IMR-90 (cell line): ENCODE data around the gene GNAZ. TPM values are rescaled to one million over a fixed set of nuclear protein-coding genes. Genes with fewer than 3 reads are reported as not detected.

Experiments
- ATAC-seq: fragments of 200-7000 bp; cut with Tn5 transposase; 2 replicates; pipeline ENCODE4 v1.9.1; 2020; ENCODE audit warnings: low read depth, mild to moderate bottlenecking, moderate library complexity
- BruUV-seq: library from RNA; stranded (reverse); fragments of 400-500 nt; replicated peaks from 2 replicates; lab custom pipeline; 2021; lab: Mats Ljungman, UMichigan
- CTCF ChIA-PET: fragments of 300-600 bp; formaldehyde crosslinking; extraction: SDS; loops from one replicate; lab custom pipeline; 2021; ENCODE audit warnings: antibody characterized with exemption; lab: Yijun Ruan, JAX
- POLR2A ChIA-PET: fragments of 300-600 bp; sonication (Branson Sonifier 250); formaldehyde crosslinking; loops from one replicate; lab custom pipeline; 2022; ENCODE audit warnings: antibody characterized with exemption; ENCODE audit not compliant: unreplicated experiment; lab: Charles Lee
- DNase-seq: peaks from one replicate; pipeline ENCODE4 v3.0.0; 2013
- H2AFZ ChIP-seq: replicated peaks from 2 replicates; pipeline ENCODE3; 2013; ENCODE audit warnings: low read length, mild to moderate bottlenecking; ENCODE audit not compliant: poor library complexity
- H2AK5ac ChIP-seq: 2 replicates; pipeline ENCODE4 v1.6.1; 2013; ENCODE audit warnings: low read depth, low read length, inconsistent platforms
- H2AK9ac ChIP-seq: replicated peaks from 2 replicates; pipeline ENCODE3; 2013; ENCODE audit warnings: mild to moderate bottlenecking, low read depth, low read length, moderate library complexity; ENCODE audit not compliant: poor library complexity
- H2BK120ac ChIP-seq: 2 replicates; pipeline ENCODE4 v1.6.1; 2013; ENCODE audit warnings: low read depth, low read length, inconsistent platforms
- H2BK15ac ChIP-seq: 3 replicates; pipeline ENCODE4 v1.6.1; 2013; ENCODE audit warnings: low read depth, low read length, inconsistent platforms
- H2BK20ac ChIP-seq: 2 replicates; pipeline ENCODE4 v1.6.1; 2013; ENCODE audit warnings: low read depth, mild to moderate bottlenecking, inconsistent platforms, low read length, moderate library complexity
- H2BK5ac ChIP-seq: 2 replicates; pipeline ENCODE4 v1.6.1; 2013; ENCODE audit warnings: mild to moderate bottlenecking, low read depth, low read length, inconsistent platforms; ENCODE audit not compliant: poor library complexity, severe bottlenecking
- H3K14ac ChIP-seq: replicated peaks from 2 replicates; pipeline ENCODE4 v1.6.1; 2013; ENCODE audit warnings: low read depth, low read length, inconsistent platforms
- H3K18ac ChIP-seq: 2 replicates; pipeline ENCODE4 v1.6.1; 2013; ENCODE audit warnings: low read depth, low read length, control low read depth
- H3K23ac ChIP-seq: 2 replicates; pipeline ENCODE4 v1.6.1; 2013; ENCODE audit warnings: low read depth, low read length, inconsistent platforms
- H3K27ac ChIP-seq: 2 replicates; pipeline ENCODE4 v1.5.1; 2013; ENCODE audit warnings: mild to moderate bottlenecking, control low read depth, low read length; ENCODE audit not compliant: insufficient read depth
- H3K27me3 ChIP-seq: 2 replicates; pipeline ENCODE4 v1.6.1; 2013; ENCODE audit warnings: low read length; ENCODE audit not compliant: control insufficient read depth, insufficient read depth
- H3K36me3 ChIP-seq: 2 replicates; pipeline ENCODE4 v1.6.1; 2013; ENCODE audit warnings: low read length, mixed read lengths; ENCODE audit not compliant: control insufficient read depth, insufficient read depth
- H3K4ac ChIP-seq: 2 replicates; pipeline ENCODE4 v1.6.1; 2013; ENCODE audit warnings: low read depth, low read length, inconsistent platforms
- H3K4me1 ChIP-seq: 2 replicates; pipeline ENCODE4 v1.6.1; 2013; ENCODE audit warnings: low read length, mixed read lengths; ENCODE audit not compliant: control insufficient read depth, insufficient read depth
- H3K4me2 ChIP-seq: 2 replicates; pipeline ENCODE4 v1.6.1; 2013; ENCODE audit warnings: low read depth, mild to moderate bottlenecking, control low read depth, low read length, moderate library complexity
- H3K4me3 ChIP-seq: 2 replicates; pipeline ENCODE4 v1.5.1; 2013; ENCODE audit warnings: low read depth, mild to moderate bottlenecking, control low read depth, low read length, moderate library complexity; ENCODE audit not compliant: insufficient read depth
- H3K56ac ChIP-seq: 2 replicates; pipeline ENCODE4 v1.6.1; 2013; ENCODE audit warnings: low read length, inconsistent platforms; ENCODE audit not compliant: insufficient read depth; ENCODE audit errors: extremely low read depth
- H3K79me1 ChIP-seq, 2 experiments: 2 replicates each; pipeline ENCODE4 v1.6.1; 2013; ENCODE audit warnings: low read length in 2 of 2, inconsistent platforms in 1 of 2, low read depth in 1 of 2
- H3K9ac ChIP-seq: 2 replicates; pipeline ENCODE4 v1.6.1; 2013; ENCODE audit warnings: low read depth, low read length, control low read depth
- H3K9me1 ChIP-seq: 2 replicates; pipeline ENCODE4 v1.6.1; 2013; ENCODE audit warnings: low read length, inconsistent platforms; ENCODE audit not compliant: insufficient read depth
- H3K9me3 ChIP-seq: 2 replicates; pipeline ENCODE4 v1.6.1; 2013; ENCODE audit warnings: low read length; ENCODE audit not compliant: control insufficient read depth, insufficient read depth
- H4K20me1 ChIP-seq: 2 replicates; pipeline ENCODE4 v1.6.1; 2013; ENCODE audit warnings: low read length, inconsistent platforms; ENCODE audit not compliant: insufficient read depth
- H4K5ac ChIP-seq: 2 replicates; pipeline ENCODE4 v1.6.1; 2013; ENCODE audit warnings: mild to moderate bottlenecking, low read depth, low read length, control low read depth
- H4K8ac ChIP-seq, 2 experiments: 2 replicates each; pipeline ENCODE4 v1.6.1; 2013; ENCODE audit warnings: low read depth in 2 of 2, low read length in 2 of 2, control low read depth in 1 of 2, inconsistent platforms in 1 of 2
- H4K91ac ChIP-seq: 2 replicates; pipeline ENCODE4 v1.6.1; 2013; ENCODE audit warnings: low read depth, low read length, inconsistent platforms; ENCODE audit not compliant: insufficient read depth
- BHLHE40 ChIP-seq: fragments of 150-350 bp; IDR thresholded peaks from 2 replicates; pipeline ENCODE4 v1.6.1; 2016; ENCODE audit warnings: mild to moderate bottlenecking, low read depth, low read length
- CEBPB ChIP-seq: IDR thresholded peaks from 2 replicates; pipeline ENCODE4 v1.6.1; 2012; ENCODE audit warnings: low read depth, low read length, improper control_type of control experiment
- CHD1 ChIP-seq: IDR thresholded peaks from 2 replicates; pipeline ENCODE4 v1.6.1; 2012; ENCODE audit warnings: low read depth, low read length, improper control_type of control experiment
- FOS ChIP-seq: fragments of 150-350 bp; IDR thresholded peaks from 2 replicates; pipeline ENCODE4 v1.6.1; 2016; ENCODE audit warnings: low read depth, low read length
- MAFK ChIP-seq: IDR thresholded peaks from 2 replicates; pipeline ENCODE4 v1.6.1; 2012; ENCODE audit warnings: low read depth, low read length, improper control_type of control experiment
- NFE2L2 ChIP-seq: fragments of 150-350 bp; IDR thresholded peaks from 2 replicates; pipeline ENCODE4 v1.6.1; 2016; ENCODE audit warnings: low read depth, mild to moderate bottlenecking, low read length
- POLR2A ChIP-seq: IDR thresholded peaks from 2 replicates; pipeline ENCODE4 v1.6.1; 2012; ENCODE audit warnings: mild to moderate bottlenecking, low read depth, low read length
- RCOR1 ChIP-seq: IDR thresholded peaks from 2 replicates; pipeline ENCODE4 v1.6.1; 2012; ENCODE audit warnings: mild to moderate bottlenecking, low read length, improper control_type of control experiment; ENCODE audit not compliant: insufficient replicate concordance
- RFX5 ChIP-seq: IDR thresholded peaks from 2 replicates; pipeline ENCODE4 v1.8.0; 2012; ENCODE audit warnings: low read depth, mild to moderate bottlenecking, low read length, moderate library complexity
- SMC3 ChIP-seq: fragments of 150-350 bp; IDR thresholded peaks from 2 replicates; pipeline ENCODE4 v1.6.1; 2016; ENCODE audit warnings: low read depth, mild to moderate bottlenecking, antibody characterized with exemption, low read length, moderate library complexity
- WGBS, 2 experiments: methylation state at CpG; one replicate each; pipeline versions ENCODE4 v1.1.5 to v1.1.7; 2013; ENCODE audit warnings: missing lambda C conversion rate in 2 of 2; ENCODE audit not compliant: insufficient read length in 1 of 2; ENCODE audit errors: extremely low coverage in 2 of 2; 5-methylcytosine and 5-hydroxymethylcytosine counted together
- dilution Hi-C: fragments of 300-500 bp; cut with HindIII; formaldehyde crosslinking; loops from one replicate; pipeline ENCODE4 v1.14.3; 2018; ENCODE audit warnings: low sequenced_read_pairs; ENCODE audit not compliant: unreplicated experiment
- in situ Hi-C: fragments of 300-500 bp; cut with MboI; formaldehyde crosslinking; loops from 3 replicates; pipeline ENCODE4 v1.14.3; 2019; ENCODE audit warnings: low sequenced_read_pairs, inconsistent platforms, mixed read lengths
- intact Hi-C: fragments of 100-400 bp; cut with micrococcal nuclease; formaldehyde crosslinking; loops from 2 replicates; pipeline ENCODE4 v1.10.0; 2022
- polyA plus RNA-seq, 3 experiments: library from polyadenylated mRNA; depleted of rRNA; stranded (reverse); fragments of >200 nt; gene quantifications; 2 replicates each; pipeline ENCODE4 v1.2.3, GENCODE V29; 2012; ENCODE audit warnings: low replicate concordance in 1 of 3
- total RNA-seq: library from RNA; depleted of rRNA; stranded (reverse); fragments of >200 nt; gene quantifications from 2 replicates; pipeline ENCODE4 v1.2.3, GENCODE V29; 2012
- TF ChIP-seq, protein P1 (sequence below): fragments of 150-350 bp; IDR thresholded peaks from 2 replicates; pipeline ENCODE4 v1.6.1; 2017; ENCODE audit warnings: mild to moderate bottlenecking, antibody characterized with exemption, low read length, low read depth
- TF ChIP-seq, protein P2 (sequence below): fragments of 150-350 bp; IDR thresholded peaks from 2 replicates; pipeline ENCODE4 v1.6.1; 2016; ENCODE audit warnings: low read depth, mild to moderate bottlenecking, low read length, moderate library complexity, borderline replicate concordance

The GNAZ gene
- total and polyA plus RNA-seq, 2 of the 4 experiments (the other 2 are of a cell fraction): 1.5 to 2.5 TPM

DNA sequence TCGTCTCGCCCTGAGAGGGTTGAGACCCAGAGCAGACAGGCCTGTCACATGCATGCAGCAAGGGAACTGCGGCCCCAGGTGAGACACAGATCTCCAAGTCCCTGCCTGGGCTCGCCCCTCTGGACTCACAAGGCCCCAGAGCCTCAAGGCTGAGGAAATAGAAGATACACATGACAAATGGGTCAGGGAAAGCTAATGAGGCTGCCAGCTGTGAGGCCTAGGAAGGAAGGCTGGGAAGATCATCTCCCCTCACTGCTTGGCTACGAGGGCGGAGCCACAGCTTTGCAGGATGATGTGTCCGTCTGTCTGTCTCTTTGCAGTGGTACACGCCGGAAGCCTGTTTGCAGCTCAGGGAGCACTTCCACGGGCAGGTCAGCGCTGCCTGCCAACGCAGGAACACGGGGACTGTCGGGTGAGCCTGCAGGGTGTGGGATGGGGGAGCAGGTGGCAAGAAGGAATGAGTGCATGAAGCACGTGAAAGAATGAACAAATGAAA is 79.5 kb downstream of the GNAZ start:
- H3K23ac ChIP-seq: no peak overlapping the region
- no peak overlapping the region for H4K5ac ChIP-seq
- H3K18ac ChIP-seq: no peak overlapping the region
- intact Hi-C loops (no loop called here), in situ Hi-C loops (no loop called here), dilution Hi-C loops (no loop called here)
- ChIA-PET POLR2A (no interaction called here), CTCF (no interaction called here)
- H3K27ac ChIP-seq: no peak overlapping the region
- peaks cover 2% of the 10 kb centered on the region; the same call in 1 of the 2 replicates for H3K36me3 ChIP-seq
- H2AFZ ChIP-seq: no peak overlapping the region
- no peak overlapping the region for H2BK120ac ChIP-seq
- H3K56ac ChIP-seq: no peak overlapping the region
- no peak overlapping the region for H4K91ac ChIP-seq
- H3K4me3 ChIP-seq: no peak overlapping the region
- H2BK20ac ChIP-seq: no peak overlapping the region
- peaks cover 6% of the 10 kb centered on the region; the same call in 1 of the 2 replicates for H3K9me1 ChIP-seq
- no peak overlapping the region for H3K14ac ChIP-seq
- no peak overlapping the region for H2AK5ac ChIP-seq
- ATAC-seq: no peak
- H3K4me2 ChIP-seq: no peak overlapping the region
- no TSS peak for BruUV-seq
- 0 out of 2 replicates have a peak, but pooled peaks cover 4% of the 10 kb centered on the region for H4K20me1 ChIP-seq
- peaks cover 0 to 6% of the 10 kb centered on the region in 2 experiments; a peak in 1 of 4 replicates for H3K79me1 ChIP-seq
- peaks cover 17% of the 10 kb centered on the region for H3K4me1 ChIP-seq
- TF ChIP-seq CEBPB: no peak
- no peak for TF ChIP-seq SMC3
- no peak for TF ChIP-seq RCOR1
- TF ChIP-seq CHD1: no peak
- TF ChIP-seq, protein P1, sequence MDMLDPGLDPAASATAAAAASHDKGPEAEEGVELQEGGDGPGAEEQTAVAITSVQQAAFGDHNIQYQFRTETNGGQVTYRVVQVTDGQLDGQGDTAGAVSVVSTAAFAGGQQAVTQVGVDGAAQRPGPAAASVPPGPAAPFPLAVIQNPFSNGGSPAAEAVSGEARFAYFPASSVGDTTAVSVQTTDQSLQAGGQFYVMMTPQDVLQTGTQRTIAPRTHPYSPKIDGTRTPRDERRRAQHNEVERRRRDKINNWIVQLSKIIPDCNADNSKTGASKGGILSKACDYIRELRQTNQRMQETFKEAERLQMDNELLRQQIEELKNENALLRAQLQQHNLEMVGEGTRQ: no peak
- TF ChIP-seq BHLHE40: no peak
- TF ChIP-seq POLR2A: no peak
- TF ChIP-seq RFX5: no peak
- no peak for TF ChIP-seq NFE2L2
- TF ChIP-seq FOS: no peak
- TF ChIP-seq MAFK: no peak
- TF ChIP-seq, protein P2, sequence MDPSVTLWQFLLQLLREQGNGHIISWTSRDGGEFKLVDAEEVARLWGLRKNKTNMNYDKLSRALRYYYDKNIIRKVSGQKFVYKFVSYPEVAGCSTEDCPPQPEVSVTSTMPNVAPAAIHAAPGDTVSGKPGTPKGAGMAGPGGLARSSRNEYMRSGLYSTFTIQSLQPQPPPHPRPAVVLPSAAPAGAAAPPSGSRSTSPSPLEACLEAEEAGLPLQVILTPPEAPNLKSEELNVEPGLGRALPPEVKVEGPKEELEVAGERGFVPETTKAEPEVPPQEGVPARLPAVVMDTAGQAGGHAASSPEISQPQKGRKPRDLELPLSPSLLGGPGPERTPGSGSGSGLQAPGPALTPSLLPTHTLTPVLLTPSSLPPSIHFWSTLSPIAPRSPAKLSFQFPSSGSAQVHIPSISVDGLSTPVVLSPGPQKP: no peak
- no peak for DNase-seq
- 79% methylated on average over 2 of the region's 15 CpGs; no CpG with 5 or more reads in 1 of the 2 experiments for WGBS, 2 experiments
- no peaks in the 10 kb centered on the region for H3K9me3 ChIP-seq
- no peak overlapping the region for H3K9ac ChIP-seq
- H2AK9ac ChIP-seq: no peak overlapping the region
- H2BK15ac ChIP-seq: no peak overlapping the region
- H2BK5ac ChIP-seq: no peak overlapping the region
- no peak overlapping the region; the same call in 1 of the 2 replicates for H3K4ac ChIP-seq
- no peaks in the 10 kb centered on the region for H3K27me3 ChIP-seq
- no peak overlapping the region for H4K8ac ChIP-seq
